Measurements from ENCODE around the gene CACNB2.

The CACNB2 gene

GRCh38 chr10:18340496-18341051, 200.3 kb downstream of the CACNB2 start:
- no peak for TF ChIP-seq CTCF (conservative IDR thresholded peaks at IDR 0.05; ENCODE audit: low read depth, low read length)
- peak overlapping the region; percentile 40 for H3K4me3 ChIP-seq (ENCODE audit: low read depth, low read length)
- DNase-seq (ENCODE audit: low read depth), result peak; percentile 17

GRCh38 chr10:18341055-18341454, 200.8 kb downstream of the CACNB2 start:
- peak overlapping the region; percentile 40 for H3K4me3 ChIP-seq (ENCODE audit: low read depth, low read length)
- DNase-seq (ENCODE audit: low read depth), result no peak
- TF ChIP-seq CTCF (conservative IDR thresholded peaks at IDR 0.05; ENCODE audit: low read depth, low read length), result no peak

GRCh38 chr10:18343573-18343972, 203.3 kb downstream of the CACNB2 start:
- DNase-seq (ENCODE audit: low read depth), result no peak
- no peak overlapping the region for H3K4me3 ChIP-seq (ENCODE audit: low read depth, low read length)
- TF ChIP-seq CTCF (conservative IDR thresholded peaks at IDR 0.05; ENCODE audit: low read depth, low read length), result no peak

- TF ChIP-seq CTCF (conservative IDR thresholded peaks at IDR 0.05; ENCODE audit: low read depth, low read length), result no peak
- DNase-seq (ENCODE audit: low read depth), result no peak
- no peak overlapping the region for H3K4me3 ChIP-seq (ENCODE audit: low read depth, low read length)
Observed at GRCh38 chr10:18345308-18345707, 205.1 kb downstream of the CACNB2 start.

- DNase-seq (ENCODE audit: low read depth), result no peak
- no peak overlapping the region for H3K4me3 ChIP-seq (ENCODE audit: low read depth, low read length)
- no peak for TF ChIP-seq CTCF (conservative IDR thresholded peaks at IDR 0.05; ENCODE audit: low read depth, low read length)
Observed at GRCh38 chr10:18350340-18350739, 210.1 kb downstream of the CACNB2 start.

GRCh38 chr10:18351421-18351820, 211.2 kb downstream of the CACNB2 start:
- DNase-seq (ENCODE audit: low read depth), result no peak
- TF ChIP-seq CTCF (conservative IDR thresholded peaks at IDR 0.05; ENCODE audit: low read depth, low read length), result no peak
- H3K4me3 ChIP-seq (ENCODE audit: low read depth, low read length), result no peak overlapping the region

GRCh38 chr10:18352175-18352574, 212.0 kb downstream of the CACNB2 start:
- no peak for DNase-seq (ENCODE audit: low read depth)
- TF ChIP-seq CTCF (conservative IDR thresholded peaks at IDR 0.05; ENCODE audit: low read depth, low read length), result no peak

More at GRCh38 chr10:18352175-18352574, 212.0 kb downstream of the CACNB2 start:
- no peak overlapping the region for H3K4me3 ChIP-seq (ENCODE audit: low read depth, low read length)
